NOMO-1 (cell line): ENCODE measurements around the gene GNPDA2.
A peak's percentile ranks its signal among the peaks of the same experiment; 100 is the strongest.
"Not testable (repeated sequence)": the region's sequence is repeated elsewhere in the genome, so short reads cannot be mapped to it uniquely, and the experiment has no call there.

Experiments
- DNase-seq, 2 experiments: peaks; one replicate each; lab custom pipeline; 2025; ENCODE audit not compliant: unreplicated experiment in 2 of 2; lab: John Stamatoyannopoulos, UW

Gene GNPDA2

DNA sequence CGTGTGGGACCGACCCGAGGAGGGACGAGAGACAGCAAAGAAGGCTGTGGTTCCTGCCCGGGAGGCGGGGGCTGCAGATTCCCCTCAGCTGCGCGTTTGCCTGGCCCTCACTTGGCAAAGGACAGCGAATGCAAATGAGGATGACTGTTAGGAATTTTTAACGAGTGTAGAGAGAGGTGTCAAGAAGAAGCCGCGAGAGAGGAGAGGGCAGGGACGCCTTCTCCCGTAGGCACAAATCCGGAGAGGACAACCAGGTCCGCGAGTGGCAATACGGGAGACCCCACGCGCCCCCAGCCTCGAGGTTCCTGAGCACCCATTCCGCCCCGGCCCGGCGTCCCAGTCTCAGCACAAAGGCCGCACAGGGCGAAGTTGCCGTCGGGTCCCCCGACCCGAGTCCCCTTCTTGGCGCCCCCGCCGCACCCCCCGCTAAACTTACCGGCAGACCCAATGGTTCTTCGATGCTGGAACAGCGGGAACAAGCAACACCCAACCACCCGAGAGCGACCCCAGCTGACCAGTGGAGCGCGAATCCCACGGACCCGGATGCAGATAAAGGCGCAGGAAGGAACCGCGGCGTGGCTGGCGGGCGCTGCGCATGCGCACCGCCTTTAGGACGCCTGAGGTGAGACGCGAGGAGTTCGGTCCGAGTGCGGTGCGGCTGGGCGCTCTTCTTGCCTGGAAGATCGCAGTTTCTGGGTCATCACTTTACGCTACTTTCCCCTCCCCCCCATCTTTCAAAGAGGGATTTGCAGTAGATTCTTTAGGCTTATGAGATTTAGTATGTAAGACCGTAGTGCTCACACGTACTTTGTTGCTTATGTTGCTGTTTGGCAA, at the start of gene GNPDA2:
Gene GNPDA2 (minus strand): TSS at position 519 of the 834 bp plus-strand sequence. CDS start 4,349 bp downstream, outside the sequence.
- DNase-seq: peak; percentile 70 to 88

DNA sequence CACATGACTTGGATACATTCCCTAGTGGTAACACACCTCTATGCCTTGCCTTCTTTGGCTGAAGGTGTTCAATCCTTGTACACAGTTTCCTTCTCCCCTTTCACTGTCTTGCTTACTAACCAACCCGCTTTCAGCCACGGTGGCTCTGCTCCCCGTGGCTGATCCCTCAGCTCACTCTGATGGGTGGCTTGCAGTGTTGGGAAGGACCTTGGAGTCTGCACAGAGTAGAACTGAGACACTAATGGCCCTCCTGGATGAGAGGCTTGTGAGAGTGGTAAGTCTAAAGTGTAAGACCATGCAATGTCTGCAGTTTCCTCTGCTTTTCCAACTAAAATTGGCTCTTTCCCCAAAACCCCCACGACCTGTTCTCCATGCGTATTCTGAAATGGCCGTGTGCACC, 46.0 kb upstream of the GNPDA2 start:
- no peak for DNase-seq

DNA sequence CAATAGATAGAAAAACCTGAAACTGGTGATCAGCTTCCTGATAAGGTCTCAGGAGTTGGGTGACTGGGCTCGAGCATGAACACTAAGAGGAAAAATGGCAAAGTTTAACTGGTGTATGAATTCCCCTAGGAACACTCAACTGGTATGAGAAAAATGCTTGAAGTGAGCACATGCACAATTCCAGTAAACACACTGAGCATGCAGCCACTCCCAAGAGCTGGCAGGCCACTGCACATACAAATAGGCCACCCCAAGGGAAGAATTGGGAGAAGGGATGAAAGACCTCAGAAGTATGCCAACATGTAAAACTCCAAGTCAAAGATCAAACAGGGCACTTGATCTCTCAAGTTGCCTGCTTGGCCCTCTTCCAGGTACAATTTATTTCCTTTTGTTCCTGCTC, 45.4 kb upstream of the GNPDA2 start:
- DNase-seq: no peak

DNA sequence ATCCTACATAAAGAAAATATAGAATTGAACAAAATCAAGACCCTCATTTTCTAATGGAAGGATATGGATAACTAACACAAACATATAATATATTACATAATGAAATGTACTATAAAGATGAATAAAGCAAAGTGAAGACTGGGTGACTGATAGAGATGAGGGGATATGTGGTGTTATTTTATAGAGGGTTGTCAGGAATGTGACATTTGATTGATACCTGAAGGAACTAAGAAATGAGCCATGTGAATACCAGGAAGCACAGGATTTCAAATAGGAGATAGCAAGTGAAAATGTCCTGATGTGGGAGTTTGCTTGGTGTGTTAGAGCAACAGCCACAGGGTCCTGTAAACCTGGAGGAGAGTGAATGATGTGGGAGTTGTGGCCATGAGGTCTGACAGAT, 40.1 kb upstream of the GNPDA2 start:
- no peak for DNase-seq

DNA sequence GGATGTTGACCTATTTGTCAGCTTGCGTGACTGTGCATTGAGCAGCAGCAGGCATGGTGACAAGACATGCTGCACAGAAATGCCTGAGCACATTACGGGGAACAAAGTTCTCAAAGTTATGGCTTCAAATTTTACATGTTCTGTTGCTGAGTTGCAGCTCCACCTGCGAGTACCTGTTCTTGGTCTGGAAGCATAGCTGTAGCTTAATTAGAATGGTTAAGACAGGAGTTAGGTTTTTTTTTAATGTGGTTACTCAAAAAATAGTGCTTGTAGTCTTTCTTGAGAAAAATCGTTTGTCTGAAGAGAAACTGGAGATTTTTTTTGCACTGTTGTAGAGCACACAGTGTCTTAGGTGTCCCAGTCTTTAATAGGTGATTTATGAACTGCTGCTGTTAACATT, 38.8 kb upstream of the GNPDA2 start:
- no peak for DNase-seq

DNA sequence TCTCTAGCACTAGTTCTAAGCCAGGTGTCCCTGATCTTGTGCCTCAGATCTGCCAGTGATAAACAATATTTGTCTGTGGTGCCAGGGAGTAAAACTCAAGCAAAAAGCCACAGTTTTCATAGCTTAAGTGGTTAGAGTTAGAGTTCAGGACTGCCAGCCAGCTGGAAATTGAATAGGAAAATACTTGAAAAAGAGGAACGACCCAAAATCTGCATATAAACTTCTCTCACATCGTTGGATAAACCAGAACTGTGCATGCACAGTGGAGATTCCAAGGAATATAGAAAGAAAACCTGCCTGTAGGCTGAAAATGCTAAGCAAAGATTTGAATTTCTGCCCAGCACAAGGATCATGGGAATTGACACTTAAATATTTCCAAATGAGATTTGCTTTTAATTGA, 35.0 kb upstream of the GNPDA2 start:
- DNase-seq: no peak

DNA sequence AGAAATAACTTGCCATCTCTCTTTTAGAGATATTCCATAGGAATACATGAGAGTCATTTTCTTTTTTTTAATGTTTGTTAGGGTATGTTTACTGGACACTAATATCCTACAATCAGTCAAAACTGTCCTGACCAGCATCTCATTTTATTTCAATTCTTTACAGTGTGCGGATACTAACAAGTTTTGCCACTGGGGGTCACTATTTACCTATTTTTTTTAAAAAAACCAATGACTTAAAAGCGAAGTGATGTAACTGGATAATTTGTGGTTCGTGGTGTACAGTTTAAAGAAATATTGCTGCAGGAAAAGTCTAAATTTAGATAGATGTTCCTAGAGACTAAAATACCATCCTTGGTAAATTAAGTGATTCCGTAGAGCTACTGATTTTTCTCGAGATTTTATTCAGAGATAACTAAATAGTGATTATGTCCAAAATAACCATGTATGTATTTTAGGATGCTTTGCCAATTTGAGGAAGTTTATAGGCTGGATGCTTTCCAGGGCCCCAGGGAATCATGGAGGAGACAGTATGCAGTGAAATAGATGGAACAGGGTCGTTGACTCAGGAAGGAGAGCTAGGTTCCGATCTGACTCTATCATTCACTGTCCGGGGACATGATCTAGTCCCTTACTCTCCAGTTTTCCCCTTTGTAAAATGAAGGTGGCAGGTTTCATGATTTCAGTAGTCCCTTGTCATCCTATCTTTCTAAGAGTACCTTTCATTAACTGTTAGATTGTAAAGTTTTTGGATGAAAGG, 34.0 kb upstream of the GNPDA2 start:
- DNase-seq: peak; percentile 43 to 67

DNA sequence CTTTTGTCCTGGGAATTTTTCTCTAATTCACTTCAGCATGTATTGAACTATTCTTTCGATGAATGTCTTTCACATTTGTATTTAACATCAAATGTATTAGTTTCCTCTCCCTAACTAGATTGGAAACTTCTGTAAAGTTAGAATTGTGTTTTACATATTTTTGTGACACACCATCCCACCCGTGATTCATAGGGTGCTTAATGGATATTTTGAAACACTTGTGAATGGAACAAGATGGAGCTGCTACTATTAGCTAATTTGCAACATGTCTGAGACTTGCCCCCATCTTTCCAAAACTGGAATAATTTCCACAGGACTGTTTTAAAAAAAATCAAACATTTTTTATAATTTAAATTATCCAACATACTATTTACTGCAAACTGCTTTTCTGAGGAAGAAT, 30.2 kb upstream of the GNPDA2 start:
- no peak for DNase-seq

DNA sequence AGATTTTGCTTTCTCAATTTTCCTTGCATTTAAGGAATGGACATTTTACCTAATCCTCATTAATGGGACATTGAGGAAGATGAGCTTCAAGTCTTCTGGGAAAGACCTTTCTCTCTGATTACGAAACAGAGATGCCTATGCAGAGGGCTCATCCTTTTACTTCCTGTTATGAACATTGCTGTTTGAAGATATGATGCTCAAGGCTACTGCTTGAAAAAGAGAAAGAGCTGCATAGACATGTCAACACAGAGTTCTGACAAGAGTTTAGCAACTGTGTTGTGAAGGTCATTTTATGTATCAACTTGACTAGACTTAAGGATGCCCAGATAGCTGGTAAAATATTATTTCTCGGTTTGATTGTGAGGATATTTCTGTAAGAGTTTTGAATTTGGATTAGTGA, 13.8 kb upstream of the GNPDA2 start:
- no peak for DNase-seq

DNA sequence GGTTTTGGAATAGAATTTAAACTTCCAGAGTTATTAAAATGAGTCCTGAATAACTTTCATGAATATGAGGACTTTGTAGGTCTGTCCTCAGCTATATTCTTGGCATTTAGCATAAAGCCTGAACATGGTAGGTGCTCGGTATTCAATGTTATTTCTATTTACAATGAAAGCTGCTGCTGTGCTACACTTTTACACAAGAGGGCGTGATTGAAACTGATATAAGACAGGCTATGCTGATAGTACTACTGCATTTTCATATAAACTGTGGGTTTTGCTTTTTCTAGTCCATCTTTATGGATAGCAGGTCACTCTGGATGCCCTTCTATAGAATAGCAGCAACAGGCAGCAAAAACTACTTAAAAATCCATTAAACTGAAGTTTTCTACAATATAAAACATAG, 12.3 kb upstream of the GNPDA2 start:
- DNase-seq: no peak

DNA sequence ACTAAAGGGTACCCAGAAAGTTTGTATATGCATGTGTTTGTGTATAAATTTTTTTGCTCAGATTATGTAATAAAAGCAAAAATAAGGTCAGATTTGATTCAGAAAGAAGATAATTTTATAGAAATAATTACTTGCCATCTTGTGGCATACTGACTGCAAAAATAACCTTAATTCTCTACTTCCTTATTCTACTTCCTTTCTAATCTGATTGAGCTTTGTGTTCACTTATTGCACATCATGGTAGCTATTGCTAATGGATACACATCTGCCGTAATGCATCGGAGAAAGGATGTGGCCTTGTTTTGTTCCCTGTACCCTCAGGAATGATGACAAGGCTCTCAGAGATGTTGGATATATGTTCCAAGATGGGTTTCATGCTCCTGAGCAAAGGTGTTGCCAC, 10.5 kb upstream of the GNPDA2 start:
- peak; percentile 11 to 63 for DNase-seq

DNA sequence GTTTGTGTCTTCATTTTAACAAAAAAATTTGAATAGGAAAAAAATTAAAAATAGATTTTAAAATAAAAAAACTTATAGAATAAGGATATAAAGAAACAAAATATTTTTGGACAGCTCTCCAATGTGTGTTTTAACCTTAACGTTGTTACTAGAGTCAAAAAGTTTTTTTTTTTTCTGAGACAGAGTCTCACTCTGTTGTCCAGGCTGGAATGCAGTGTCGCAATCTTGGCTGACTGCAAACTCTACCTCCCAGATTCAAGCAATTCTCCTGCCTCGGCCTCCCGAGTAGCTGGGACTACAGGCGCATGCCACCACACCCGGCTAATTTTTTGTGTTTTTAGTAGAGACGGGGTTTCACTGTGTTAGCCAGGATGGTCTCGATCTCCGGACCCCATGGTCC, 2.3 kb upstream of the GNPDA2 start:
- DNase-seq: not testable (repeated sequence)

DNA sequence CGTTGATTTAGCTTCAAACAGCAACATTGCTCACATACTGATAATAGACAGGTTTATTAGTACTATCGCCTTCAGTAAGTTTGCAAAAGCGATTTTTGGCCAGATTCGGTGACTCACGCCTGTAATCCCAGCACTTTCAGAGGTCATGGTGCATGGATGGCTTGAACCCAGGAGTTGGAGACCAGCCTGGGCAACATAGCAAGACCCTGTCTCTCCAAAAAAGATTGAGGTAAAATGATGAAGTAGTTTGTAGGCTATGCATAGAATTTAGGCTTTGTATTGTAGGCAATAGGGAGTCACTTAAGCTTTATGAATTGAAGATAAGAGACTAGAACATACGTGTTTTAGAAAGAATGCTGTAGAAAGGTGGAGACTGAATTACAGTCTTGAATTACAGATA, 1.1 kb upstream of the GNPDA2 start:
- no peak for DNase-seq

DNA sequence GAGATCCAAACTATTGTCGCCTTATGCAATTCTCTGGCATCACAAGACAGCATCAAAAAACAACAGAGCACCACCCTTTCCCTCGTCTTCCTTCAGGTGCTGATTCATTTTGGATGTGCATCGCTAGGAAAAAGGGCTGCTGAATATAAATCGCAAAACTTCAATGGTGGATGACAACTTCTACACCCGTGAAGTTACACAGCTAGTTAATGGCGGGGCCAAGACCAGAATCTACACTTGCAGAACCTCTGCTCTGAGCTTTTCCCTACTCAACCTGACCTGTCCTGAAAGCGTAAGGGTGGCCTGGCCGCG, 674 bp downstream of the GNPDA2 start:
- DNase-seq: peak in 1 of 2 experiments; percentile 55

DNA sequence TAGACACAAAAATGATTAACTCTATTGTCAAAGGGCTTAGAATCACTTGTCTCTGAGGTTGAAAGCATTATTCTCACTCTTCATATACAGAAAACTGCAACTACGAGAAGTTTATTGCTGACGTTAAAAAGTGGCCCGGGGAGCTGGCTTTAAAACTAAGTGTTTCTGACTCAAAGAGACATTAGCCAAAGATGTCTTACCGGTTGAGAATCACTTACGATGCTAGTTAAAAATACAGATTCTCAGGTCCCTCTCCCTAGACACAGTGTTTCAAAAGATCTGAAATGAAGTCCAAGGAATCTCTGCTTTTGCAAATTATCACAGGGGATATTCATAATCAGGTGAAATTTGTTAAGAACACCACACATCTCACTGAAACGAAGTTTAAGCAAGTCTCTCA, 1.2 kb downstream of the GNPDA2 start:
- DNase-seq: no peak

DNA sequence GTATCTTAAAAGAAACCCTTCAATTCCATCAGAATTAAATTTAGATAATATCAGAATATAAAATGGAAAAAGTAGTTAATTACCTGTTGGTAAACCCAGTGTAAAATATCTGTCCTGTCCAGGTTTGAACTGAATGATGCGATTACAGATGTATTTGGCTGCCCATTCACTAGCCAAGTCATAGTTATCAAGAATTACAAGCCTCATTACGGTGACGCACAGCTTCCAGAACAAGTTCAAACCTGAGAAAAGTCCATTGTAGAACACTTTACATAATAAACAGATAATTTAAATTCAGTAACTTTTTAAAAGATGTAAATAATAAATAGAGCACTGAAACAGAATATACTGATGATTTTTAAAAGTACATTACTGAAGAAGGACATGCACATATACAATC, 4.4 kb downstream of the GNPDA2 start:
- DNase-seq: no peak

DNA sequence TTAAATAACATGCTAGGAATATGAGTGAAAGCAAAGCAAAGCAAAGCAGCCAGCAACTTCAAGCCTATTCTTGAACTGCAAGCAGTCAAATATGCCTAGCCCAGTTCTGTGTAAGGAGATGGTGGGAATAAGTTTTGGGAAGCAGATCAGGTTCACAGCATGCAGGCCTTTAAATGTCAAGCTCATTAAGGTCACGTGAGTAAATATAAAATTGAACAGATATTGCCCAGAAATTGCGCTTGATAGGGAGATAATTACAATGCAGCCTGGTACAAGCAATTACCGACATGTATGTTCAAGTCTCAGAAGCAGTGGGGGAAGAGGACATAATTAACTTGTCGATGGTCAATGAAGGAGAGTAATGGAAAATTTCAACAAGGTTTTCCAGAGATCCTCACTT, 6.0 kb downstream of the GNPDA2 start:
- no peak for DNase-seq

DNA sequence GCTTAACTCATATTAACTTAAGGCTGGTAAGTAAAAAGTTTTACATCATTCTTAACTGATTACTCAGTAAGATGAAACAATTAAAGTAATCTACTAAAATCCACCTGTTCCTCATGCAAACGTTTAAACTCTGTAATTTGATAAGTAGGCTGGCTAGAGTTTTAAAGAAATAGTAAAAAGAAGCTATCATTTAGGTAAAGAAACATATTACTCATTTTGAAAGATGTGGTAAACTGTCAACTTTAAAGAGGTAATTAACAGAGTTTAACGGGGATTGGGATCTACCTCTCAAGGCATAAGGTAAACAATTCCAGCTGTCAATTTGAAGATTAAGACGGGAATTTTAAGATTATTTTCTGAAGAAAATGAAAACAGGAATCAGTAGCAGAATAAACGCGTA, 9.8 kb downstream of the GNPDA2 start:
- no peak for DNase-seq

DNA sequence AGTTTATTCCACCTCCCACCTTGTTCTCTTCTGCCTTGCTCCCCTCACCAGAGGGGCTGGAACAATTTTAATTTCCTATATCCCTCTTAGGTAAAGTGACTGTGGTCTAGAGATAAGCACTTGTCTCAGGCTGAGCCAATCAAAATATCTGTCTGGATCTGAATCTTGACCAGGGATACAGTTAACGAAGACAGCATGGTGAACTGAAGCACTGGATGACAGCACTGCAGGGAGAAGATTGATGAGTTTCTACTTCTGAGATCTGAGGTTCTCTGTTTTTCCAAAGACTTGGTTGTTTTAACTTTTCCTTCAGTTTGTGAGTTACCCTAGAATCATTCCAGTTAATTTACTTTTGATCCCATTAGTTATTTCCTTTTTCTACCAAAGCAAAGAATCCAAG, 13.2 kb downstream of the GNPDA2 start:
- no peak for DNase-seq

DNA sequence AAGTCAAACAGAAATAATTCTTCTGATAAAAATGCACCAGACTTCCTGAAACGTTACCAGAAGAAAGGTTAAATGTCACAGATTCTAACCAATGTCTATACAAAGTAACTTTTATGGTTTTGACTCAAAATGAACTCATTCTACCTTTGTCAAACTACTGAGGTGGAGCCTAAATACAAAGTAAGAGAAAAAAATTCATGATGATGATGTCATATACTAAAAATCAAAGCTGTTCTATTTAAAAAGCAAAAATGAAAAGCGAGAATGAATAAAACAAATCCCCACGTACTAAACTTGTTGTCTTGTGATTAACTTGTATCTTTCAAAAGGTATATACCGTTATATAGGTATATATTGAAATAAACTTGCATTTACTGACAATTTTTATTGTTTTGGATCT, 21.7 kb downstream of the GNPDA2 start:
- DNase-seq: no peak

DNA sequence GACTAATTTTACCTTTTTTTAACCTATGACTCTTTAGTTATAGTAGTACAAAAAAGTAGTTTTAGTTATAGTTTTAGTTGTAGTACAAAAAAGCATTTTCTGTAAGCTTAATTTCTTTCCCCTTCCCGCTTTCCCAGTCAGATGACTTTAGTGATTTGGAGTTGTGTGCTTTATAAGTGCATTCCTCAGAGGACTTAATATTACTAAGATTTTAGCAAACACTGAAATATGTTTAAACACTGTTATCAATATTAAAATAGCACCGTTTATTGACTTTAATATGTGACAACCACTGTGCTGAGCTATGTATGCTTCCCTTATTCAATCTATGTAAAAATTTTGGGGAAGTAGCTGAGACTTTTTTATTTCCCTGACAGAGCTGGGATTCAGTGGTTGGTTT, 25.3 kb downstream of the GNPDA2 start:
- no peak for DNase-seq

DNA sequence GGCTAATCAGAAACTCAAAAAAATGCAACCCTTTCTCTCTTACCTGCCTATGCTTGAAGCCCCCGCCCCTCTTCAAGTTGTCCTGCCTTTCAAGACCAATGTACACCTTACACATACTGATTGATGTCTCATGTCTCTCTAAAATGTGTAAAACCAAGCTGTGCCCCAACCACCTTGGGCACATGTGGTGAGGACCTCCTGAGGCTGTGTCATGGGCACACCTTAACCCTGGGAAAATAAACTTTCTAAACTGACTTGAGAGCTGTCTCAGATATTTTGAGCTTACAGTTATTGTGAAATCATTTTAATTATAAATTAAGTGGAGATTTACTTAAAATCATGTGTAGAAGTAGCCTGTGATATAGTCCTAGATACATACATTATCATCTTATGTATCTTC, 25.9 kb downstream of the GNPDA2 start:
- DNase-seq: no peak
